Measurements from ENCODE around the gene STK39. TPM values are rescaled to one million over a fixed set of nuclear protein-coding genes. Genes with fewer than 3 reads are reported as not detected.

Gene STK39
- total and polyA plus RNA-seq, 2 donors (not counting 1 experiment from before 2014, with no cell fraction given), result 2.3 to 14.6 TPM

DNA sequence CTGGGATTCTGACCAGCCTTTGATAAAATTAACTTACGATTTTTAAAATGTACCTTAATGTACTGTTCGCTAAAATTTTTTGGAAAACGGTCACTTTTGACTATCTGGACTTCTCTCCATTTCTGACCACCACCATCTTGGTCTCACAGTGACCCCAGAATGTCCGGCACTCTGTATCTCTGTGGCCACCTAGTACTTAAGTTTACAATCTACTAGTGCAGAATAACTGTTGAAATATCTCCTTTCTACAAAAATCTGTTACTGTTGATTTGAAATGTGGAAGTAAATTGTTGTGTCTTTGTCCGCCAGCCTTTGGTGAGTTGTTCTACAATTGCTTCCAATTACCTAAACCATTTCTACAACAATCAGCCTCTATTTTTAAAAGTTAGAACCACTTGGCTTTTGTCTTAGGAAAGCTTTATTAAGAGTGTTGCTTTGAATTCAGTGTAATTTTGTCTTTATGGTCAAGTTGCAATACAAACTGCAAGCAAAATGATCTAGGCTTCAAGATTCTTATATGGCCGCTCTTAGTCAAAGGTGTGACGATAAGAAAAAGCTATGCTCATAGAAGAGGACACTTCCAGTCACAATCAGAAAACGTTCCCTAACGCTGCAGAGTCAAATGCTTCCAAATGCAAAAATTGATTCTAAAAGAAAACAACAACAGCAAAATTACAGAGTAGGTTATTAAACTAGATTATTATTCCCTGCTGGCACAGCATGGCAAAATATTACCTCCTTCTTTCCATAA lies 283.3 kb downstream of the STK39 start:
- Histone ChIP-seq H3K4me2 (replicated peaks; ENCODE audit: low read depth, low read length, poor library complexity, severe bottlenecking) (no peak overlapping the region), H3K36me3 (replicated peaks in 1 of 2; ENCODE audit: control extremely low read depth in 1 of 2, control insufficient read depth in 1 of 2, extremely low read depth in 1 of 2, insufficient read depth in 2 of 2, low read length in 1 of 2) (peaks cover 0 to 2% of the 10 kb centered on the region in 2 experiments), H3K79me2 (ENCODE audit: control insufficient read depth, insufficient read depth, low read length) (no peaks in the 10 kb centered on the region), H3K9ac (ENCODE audit: low read length) (no peak overlapping the region), H3K27ac (ENCODE audit: low read length in 2 of 2) (no peak overlapping the region), H3K9me3 (ENCODE audit: control extremely low read depth in 1 of 3, control insufficient read depth in 2 of 3, insufficient read depth in 1 of 3, low read length in 2 of 3) (no peaks in the 10 kb centered on the region), H3K4me3 (ENCODE audit: control extremely low read depth in 1 of 5, extremely low read depth in 1 of 5, insufficient read depth in 1 of 5, low read depth in 2 of 5, low read length in 4 of 5) (no peak overlapping the region), H3K4me1 (ENCODE audit: control insufficient read depth in 2 of 2, insufficient read depth in 2 of 2, low read length in 2 of 2) (no peaks in the 10 kb centered on the region), H4K20me1 (ENCODE audit: control insufficient read depth, insufficient read depth, low read length, poor library complexity, severe bottlenecking) (no peaks in the 10 kb centered on the region), H3K27me3 (replicated peaks in 1 of 4; ENCODE audit: control extremely low read depth in 1 of 4, control insufficient read depth in 3 of 4, insufficient read depth in 4 of 4, low read length in 3 of 4) (no peaks in the 10 kb centered on the region), H2AFZ (ENCODE audit: insufficient read depth, low read depth, low read length, poor library complexity, severe bottlenecking) (no peak overlapping the region)
- Mint-ChIP-seq H3K4me1 (no peaks in the 10 kb centered on the region), H3K4me3 (no peak overlapping the region), H3K9me3 (ENCODE audit: insufficient read depth) (no peaks in the 10 kb centered on the region), H3K27me3 (no peaks in the 10 kb centered on the region), H3K27ac (no peak overlapping the region)
- intact Hi-C loops (cut with micrococcal nuclease), result no loop called here
- TF ChIP-seq, protein P1, sequence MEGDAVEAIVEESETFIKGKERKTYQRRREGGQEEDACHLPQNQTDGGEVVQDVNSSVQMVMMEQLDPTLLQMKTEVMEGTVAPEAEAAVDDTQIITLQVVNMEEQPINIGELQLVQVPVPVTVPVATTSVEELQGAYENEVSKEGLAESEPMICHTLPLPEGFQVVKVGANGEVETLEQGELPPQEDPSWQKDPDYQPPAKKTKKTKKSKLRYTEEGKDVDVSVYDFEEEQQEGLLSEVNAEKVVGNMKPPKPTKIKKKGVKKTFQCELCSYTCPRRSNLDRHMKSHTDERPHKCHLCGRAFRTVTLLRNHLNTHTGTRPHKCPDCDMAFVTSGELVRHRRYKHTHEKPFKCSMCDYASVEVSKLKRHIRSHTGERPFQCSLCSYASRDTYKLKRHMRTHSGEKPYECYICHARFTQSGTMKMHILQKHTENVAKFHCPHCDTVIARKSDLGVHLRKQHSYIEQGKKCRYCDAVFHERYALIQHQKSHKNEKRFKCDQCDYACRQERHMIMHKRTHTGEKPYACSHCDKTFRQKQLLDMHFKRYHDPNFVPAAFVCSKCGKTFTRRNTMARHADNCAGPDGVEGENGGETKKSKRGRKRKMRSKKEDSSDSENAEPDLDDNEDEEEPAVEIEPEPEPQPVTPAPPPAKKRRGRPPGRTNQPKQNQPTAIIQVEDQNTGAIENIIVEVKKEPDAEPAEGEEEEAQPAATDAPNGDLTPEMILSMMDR (IDR thresholded peaks at IDR 0.05), result no peak
- no peak for TF ChIP-seq EZH2 (IDR thresholded peaks at IDR 0.05; ENCODE audit: borderline replicate concordance, insufficient read depth, low read depth, low read length, poor library complexity, severe bottlenecking)
- 100% methylated on average over 3 of the region's 9 CpGs for WGBS (ENCODE audit: insufficient coverage)
- POLR2A ChIA-PET, result no interaction called here
- no peak for DNase-seq
- ATAC-seq (ENCODE audit: low read depth), result no peak
- CTCF ChIA-PET, result interaction anchor here (8.1 kb wide), 1 partner anchor 154 kb away, joined by 145 read pairs; no protein-coding TSS in a partner anchor

DNA sequence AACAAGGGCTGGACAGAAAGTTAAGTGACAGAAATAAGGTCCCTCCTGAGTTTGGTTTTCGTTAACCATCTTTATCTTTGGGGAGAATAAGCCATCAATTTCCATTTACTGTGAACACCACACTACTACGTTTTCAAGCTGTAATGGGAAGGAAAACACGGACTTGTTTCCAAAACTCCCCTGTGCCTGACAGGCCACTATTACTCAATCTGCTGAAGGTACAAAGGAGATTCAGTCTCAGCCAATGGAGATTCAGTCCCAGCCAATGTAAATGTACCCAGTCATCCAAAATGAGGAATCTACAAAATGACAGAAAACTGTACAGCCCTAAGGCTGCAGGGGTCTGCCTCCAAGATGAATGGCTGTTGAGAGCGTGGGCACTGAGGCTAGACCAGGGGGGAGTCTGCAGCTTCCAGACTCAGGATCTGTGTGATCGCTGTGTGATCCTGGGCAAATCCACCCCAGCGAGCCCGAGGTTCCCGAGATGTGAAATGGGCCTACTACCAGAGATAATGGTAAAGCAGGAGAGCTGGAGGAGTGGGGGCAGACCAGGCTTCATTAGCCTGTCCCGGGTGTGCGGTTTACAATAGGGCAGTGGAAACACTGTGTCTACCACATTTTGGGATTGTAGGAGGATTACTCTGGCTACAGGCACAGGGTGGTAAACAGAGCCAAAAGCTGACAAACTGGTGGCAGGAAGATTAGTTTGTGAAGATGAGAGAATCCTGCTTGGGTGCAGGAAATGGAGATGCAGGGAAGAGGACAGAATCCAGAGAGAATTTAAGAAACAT lies 284.8 kb downstream of the STK39 start:
- no peak overlapping the region for H2AFZ ChIP-seq (ENCODE audit: insufficient read depth, low read depth, low read length, poor library complexity, severe bottlenecking)
- H3K4me2 ChIP-seq (replicated peaks; ENCODE audit: low read depth, low read length, poor library complexity, severe bottlenecking), result no peak overlapping the region
- H3K9me3 ChIP-seq (ENCODE audit: control extremely low read depth in 1 of 3, control insufficient read depth in 2 of 3, insufficient read depth in 1 of 3, low read length in 2 of 3), result no peaks in the 10 kb centered on the region
- H3K36me3 ChIP-seq (replicated peaks in 1 of 2; ENCODE audit: control extremely low read depth in 1 of 2, control insufficient read depth in 1 of 2, extremely low read depth in 1 of 2, insufficient read depth in 2 of 2, low read length in 1 of 2), result peaks cover 0 to 2% of the 10 kb centered on the region in 2 experiments
- H3K79me2 ChIP-seq (ENCODE audit: control insufficient read depth, insufficient read depth, low read length), result no peaks in the 10 kb centered on the region
- no peak overlapping the region for H3K27ac ChIP-seq (ENCODE audit: low read length in 2 of 2)
- no peaks in the 10 kb centered on the region for H3K9me3 Mint-ChIP-seq (ENCODE audit: insufficient read depth)
- ATAC-seq (ENCODE audit: low read depth) (no peak), DNase-seq (no peak)
- no peak overlapping the region for H3K4me3 Mint-ChIP-seq
- POLR2A ChIA-PET, result no interaction called here
- CTCF ChIA-PET, result interaction anchor here (8.1 kb wide), 1 partner anchor 155 kb away, joined by 145 read pairs; no protein-coding TSS in a partner anchor
- H3K4me1 Mint-ChIP-seq, result no peaks in the 10 kb centered on the region
- no peak overlapping the region for H3K27ac Mint-ChIP-seq
- no peaks in the 10 kb centered on the region for H4K20me1 ChIP-seq (ENCODE audit: control insufficient read depth, insufficient read depth, low read length, poor library complexity, severe bottlenecking)
- intact Hi-C loops (cut with micrococcal nuclease), result no loop called here
- H3K27me3 Mint-ChIP-seq, result no peaks in the 10 kb centered on the region
- H3K9ac ChIP-seq (ENCODE audit: low read length), result no peak overlapping the region
- 92% methylated on average over 8 of the region's 10 CpGs for WGBS (ENCODE audit: insufficient coverage)
- TF ChIP-seq, protein P1 (IDR thresholded peaks at IDR 0.05), result no peak
- no peak for TF ChIP-seq EZH2 (IDR thresholded peaks at IDR 0.05; ENCODE audit: borderline replicate concordance, insufficient read depth, low read depth, low read length, poor library complexity, severe bottlenecking)
- no peaks in the 10 kb centered on the region for H3K27me3 ChIP-seq (replicated peaks in 1 of 4; ENCODE audit: control extremely low read depth in 1 of 4, control insufficient read depth in 3 of 4, insufficient read depth in 4 of 4, low read length in 3 of 4)
- no peak overlapping the region for H3K4me3 ChIP-seq (ENCODE audit: control extremely low read depth in 1 of 5, extremely low read depth in 1 of 5, insufficient read depth in 1 of 5, low read depth in 2 of 5, low read length in 4 of 5)
- H3K4me1 ChIP-seq (ENCODE audit: control insufficient read depth in 2 of 2, insufficient read depth in 2 of 2, low read length in 2 of 2), result no peaks in the 10 kb centered on the region

All from B cell (primary cell).